Neural progenitor cell (in vitro differentiated cells): ENCODE measurements around the gene FOXC2.

ENCODE experiments used
- EZH2 ChIP-seq: fragments of 200-600 bp; sonication (generic); IDR thresholded peaks from 2 replicates; pipeline ENCODE4 v1.6.1; 2017; ENCODE audit warnings: antibody characterized with exemption, mild to moderate bottlenecking, moderate library complexity
- EZH2phosphoT487 ChIP-seq: fragments of 200-600 bp; sonication (generic); IDR thresholded peaks from 2 replicates; pipeline ENCODE4 v1.6.1; 2017; ENCODE audit warnings: antibody characterized with exemption
- TF ChIP-seq, protein P1 (sequence below): fragments of 200-600 bp; sonication (generic); IDR thresholded peaks from 2 replicates; pipeline ENCODE4 v1.5.1; 2017; ENCODE audit warnings: antibody characterized with exemption, mild to moderate bottlenecking

DNA sequence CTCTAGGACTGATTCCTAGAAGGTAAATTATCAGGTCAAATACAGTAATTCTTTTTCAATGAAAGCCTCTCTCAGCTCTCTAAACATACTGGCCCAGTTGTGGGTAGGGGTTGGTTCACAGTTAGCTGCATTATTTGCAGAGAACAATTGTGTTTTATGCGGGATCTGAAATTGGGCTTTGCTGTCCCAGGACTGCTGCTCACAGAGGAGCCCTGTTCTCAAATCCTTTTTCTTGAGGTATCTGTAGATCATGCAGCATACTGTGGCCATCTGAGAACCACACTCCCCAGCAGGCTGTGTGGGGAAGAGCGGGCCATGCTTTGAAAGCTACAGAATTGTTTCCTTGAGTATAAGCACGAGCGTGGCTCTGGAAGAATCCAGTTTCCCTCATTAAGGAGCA lies 29.1 kb upstream of the FOXC2 start:
- TF ChIP-seq, protein P1, sequence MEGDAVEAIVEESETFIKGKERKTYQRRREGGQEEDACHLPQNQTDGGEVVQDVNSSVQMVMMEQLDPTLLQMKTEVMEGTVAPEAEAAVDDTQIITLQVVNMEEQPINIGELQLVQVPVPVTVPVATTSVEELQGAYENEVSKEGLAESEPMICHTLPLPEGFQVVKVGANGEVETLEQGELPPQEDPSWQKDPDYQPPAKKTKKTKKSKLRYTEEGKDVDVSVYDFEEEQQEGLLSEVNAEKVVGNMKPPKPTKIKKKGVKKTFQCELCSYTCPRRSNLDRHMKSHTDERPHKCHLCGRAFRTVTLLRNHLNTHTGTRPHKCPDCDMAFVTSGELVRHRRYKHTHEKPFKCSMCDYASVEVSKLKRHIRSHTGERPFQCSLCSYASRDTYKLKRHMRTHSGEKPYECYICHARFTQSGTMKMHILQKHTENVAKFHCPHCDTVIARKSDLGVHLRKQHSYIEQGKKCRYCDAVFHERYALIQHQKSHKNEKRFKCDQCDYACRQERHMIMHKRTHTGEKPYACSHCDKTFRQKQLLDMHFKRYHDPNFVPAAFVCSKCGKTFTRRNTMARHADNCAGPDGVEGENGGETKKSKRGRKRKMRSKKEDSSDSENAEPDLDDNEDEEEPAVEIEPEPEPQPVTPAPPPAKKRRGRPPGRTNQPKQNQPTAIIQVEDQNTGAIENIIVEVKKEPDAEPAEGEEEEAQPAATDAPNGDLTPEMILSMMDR = no peak
- TF ChIP-seq EZH2phosphoT487 (no peak), EZH2 (no peak)
